ENCODE measurements around the gene ARHGEF3. TPM values are rescaled to one million over a fixed set of nuclear protein-coding genes. Genes with fewer than 3 reads are reported as not detected.

The ARHGEF3 gene
- 39.1 TPM for polyA plus RNA-seq

- Mint-ChIP-seq H3K4me3 (peak within 1 kb of the TSS; percentile 86 to 98 (median 92)), H3K9me3 (no peaks in the 10 kb centered on the region), H3K27me3 (no peaks in the 10 kb centered on the region), H3K27ac (peak within 1 kb of the TSS; percentile 41 to 95 (median 81)), H3K36me3 (no peaks in the 10 kb centered on the region), H3K4me1 (peaks cover 29 to 37% (median 34%) of the 10 kb centered on the region in 3 donors)
Observed at GRCh38 chr3:56801662-56802377, at the start of gene ARHGEF3. TSS of gene ARHGEF3 (minus strand) at chr3:56801949. CDS start at chr3:56801798, 151 bp downstream.

GRCh38 chr3:56849698-56850097, 47.9 kb upstream of the ARHGEF3 start:
- Mint-ChIP-seq H3K27ac (no peak overlapping the region), H3K27me3 (peaks cover 4% of the 10 kb centered on the region), H3K36me3 (peaks cover 10% of the 10 kb centered on the region), H3K4me3 (no peak overlapping the region), H3K4me1 (peaks cover 0 to 1% (median 0%) of the 10 kb centered on the region in 3 donors), H3K9me3 (no peaks in the 10 kb centered on the region)

GRCh38 chr3:56845505-56845904, 43.8 kb upstream of the ARHGEF3 start:
- H3K4me1 Mint-ChIP-seq = peaks cover 0 to 1% (median 0%) of the 10 kb centered on the region in 3 donors
- no peak overlapping the region for H3K27ac Mint-ChIP-seq
- no peak overlapping the region for H3K4me3 Mint-ChIP-seq
- no peaks in the 10 kb centered on the region for H3K27me3 Mint-ChIP-seq
- H3K9me3 Mint-ChIP-seq = no peaks in the 10 kb centered on the region
- H3K36me3 Mint-ChIP-seq = peaks cover 9% of the 10 kb centered on the region

- Mint-ChIP-seq H3K27me3 (no peaks in the 10 kb centered on the region), H3K9me3 (no peaks in the 10 kb centered on the region), H3K4me1 (peaks cover 0 to 1% (median 0%) of the 10 kb centered on the region in 3 donors), H3K27ac (no peak overlapping the region), H3K36me3 (peaks cover 10% of the 10 kb centered on the region), H3K4me3 (no peak overlapping the region)
Observed at GRCh38 chr3:56844536-56844935, 42.8 kb upstream of the ARHGEF3 start.

- H3K27ac Mint-ChIP-seq = no peak overlapping the region
- no peak overlapping the region for H3K4me3 Mint-ChIP-seq
- peaks cover 8% of the 10 kb centered on the region for H3K36me3 Mint-ChIP-seq
- H3K27me3 Mint-ChIP-seq = no peaks in the 10 kb centered on the region
- H3K9me3 Mint-ChIP-seq = no peaks in the 10 kb centered on the region
- H3K4me1 Mint-ChIP-seq = peaks cover 5 to 9% (median 5%) of the 10 kb centered on the region in 3 donors
Observed at GRCh38 chr3:56839784-56840715, 38.3 kb upstream of the ARHGEF3 start.

GRCh38 chr3:56838448-56838847, 36.7 kb upstream of the ARHGEF3 start:
- no peaks in the 10 kb centered on the region for H3K9me3 Mint-ChIP-seq

GRCh38 chr3:56837196-56837955, 35.6 kb upstream of the ARHGEF3 start:
- peak overlapping the region in 1 of 3 donors; percentile 71 for H3K27ac Mint-ChIP-seq
- H3K4me3 Mint-ChIP-seq = no peak overlapping the region
- no peaks in the 10 kb centered on the region for H3K27me3 Mint-ChIP-seq
- peaks cover 5% of the 10 kb centered on the region for H3K36me3 Mint-ChIP-seq
- H3K4me1 Mint-ChIP-seq = peaks cover 5 to 9% (median 5%) of the 10 kb centered on the region in 3 donors
- H3K9me3 Mint-ChIP-seq = no peaks in the 10 kb centered on the region

More at GRCh38 chr3:56838448-56838847, 36.7 kb upstream of the ARHGEF3 start:
- Mint-ChIP-seq H3K4me3 (no peak overlapping the region), H3K36me3 (peaks cover 5% of the 10 kb centered on the region), H3K4me1 (peaks cover 5 to 9% (median 5%) of the 10 kb centered on the region in 3 donors), H3K27ac (peak overlapping the region in 1 of 3 donors; percentile 10), H3K27me3 (no peaks in the 10 kb centered on the region)

- H3K9me3 Mint-ChIP-seq = no peaks in the 10 kb centered on the region
- no peak overlapping the region for H3K4me3 Mint-ChIP-seq
- H3K27me3 Mint-ChIP-seq = no peaks in the 10 kb centered on the region
- no peak overlapping the region for H3K27ac Mint-ChIP-seq
- peaks cover 5 to 9% (median 5%) of the 10 kb centered on the region in 3 donors for H3K4me1 Mint-ChIP-seq
- peaks cover 5% of the 10 kb centered on the region for H3K36me3 Mint-ChIP-seq
Observed at GRCh38 chr3:56836276-56837163, 34.8 kb upstream of the ARHGEF3 start.

- H3K9me3 Mint-ChIP-seq = no peaks in the 10 kb centered on the region
- H3K4me1 Mint-ChIP-seq = peaks cover 5 to 8% (median 5%) of the 10 kb centered on the region in 3 donors
- no peak overlapping the region for H3K4me3 Mint-ChIP-seq
- H3K27ac Mint-ChIP-seq = no peak overlapping the region
- H3K36me3 Mint-ChIP-seq = peaks cover 5% of the 10 kb centered on the region
- H3K27me3 Mint-ChIP-seq = no peaks in the 10 kb centered on the region
Observed at GRCh38 chr3:56835650-56836227, 34.0 kb upstream of the ARHGEF3 start.

- no peaks in the 10 kb centered on the region for H3K27me3 Mint-ChIP-seq
- no peak overlapping the region for H3K27ac Mint-ChIP-seq
- peaks cover 5 to 7% (median 7%) of the 10 kb centered on the region in 3 donors for H3K4me1 Mint-ChIP-seq
- no peak overlapping the region for H3K4me3 Mint-ChIP-seq
- peaks cover 2% of the 10 kb centered on the region for H3K36me3 Mint-ChIP-seq
- H3K9me3 Mint-ChIP-seq = no peaks in the 10 kb centered on the region
Observed at GRCh38 chr3:56833536-56833935, 31.8 kb upstream of the ARHGEF3 start.

- H3K4me1 Mint-ChIP-seq = peaks cover 5 to 6% (median 5%) of the 10 kb centered on the region in 3 donors
- H3K27ac Mint-ChIP-seq = no peak overlapping the region
- no peaks in the 10 kb centered on the region for H3K36me3 Mint-ChIP-seq
- H3K27me3 Mint-ChIP-seq = no peaks in the 10 kb centered on the region
- H3K4me3 Mint-ChIP-seq = no peak overlapping the region
- H3K9me3 Mint-ChIP-seq = no peaks in the 10 kb centered on the region
Observed at GRCh38 chr3:56833022-56833421, 31.3 kb upstream of the ARHGEF3 start.

- Mint-ChIP-seq H3K27ac (no peak overlapping the region), H3K36me3 (no peaks in the 10 kb centered on the region), H3K4me3 (no peak overlapping the region), H3K27me3 (no peaks in the 10 kb centered on the region), H3K9me3 (no peaks in the 10 kb centered on the region), H3K4me1 (peaks cover 0 to 3% (median 0%) of the 10 kb centered on the region in 3 donors)
Observed at GRCh38 chr3:56831572-56831971, 29.8 kb upstream of the ARHGEF3 start.

- peaks cover 0 to 3% (median under 1%) of the 10 kb centered on the region in 3 donors for H3K4me1 Mint-ChIP-seq
- H3K27ac Mint-ChIP-seq = no peak overlapping the region
- peaks cover 3% of the 10 kb centered on the region for H3K36me3 Mint-ChIP-seq
- no peak overlapping the region for H3K4me3 Mint-ChIP-seq
- no peaks in the 10 kb centered on the region for H3K27me3 Mint-ChIP-seq
- peaks cover 0 to under 1% (median 0%) of the 10 kb centered on the region in 3 donors for H3K9me3 Mint-ChIP-seq
Observed at GRCh38 chr3:56830884-56831283, 29.1 kb upstream of the ARHGEF3 start.
